ELF-1 (cell line): ENCODE results near the gene SEC23B.
"Not testable (repeated sequence)": the region's sequence is repeated elsewhere in the genome, so short reads cannot be mapped to it uniquely, and the experiment has no call there.

Experiments
- DNase-seq: peaks from one replicate; pipeline ENCODE4 v3.0.0-alpha.2; 2016; ENCODE audit warnings: low read depth, low spot score

SEC23B gene

GRCh38 chr20:18507218-18508191 lies at the start of gene SEC23B:
TSS of gene SEC23B (plus strand) at chr20:18507940. CDS start at chr20:18510836, 2,896 bp downstream.
- peak; percentile 99 for DNase-seq

DNA sequence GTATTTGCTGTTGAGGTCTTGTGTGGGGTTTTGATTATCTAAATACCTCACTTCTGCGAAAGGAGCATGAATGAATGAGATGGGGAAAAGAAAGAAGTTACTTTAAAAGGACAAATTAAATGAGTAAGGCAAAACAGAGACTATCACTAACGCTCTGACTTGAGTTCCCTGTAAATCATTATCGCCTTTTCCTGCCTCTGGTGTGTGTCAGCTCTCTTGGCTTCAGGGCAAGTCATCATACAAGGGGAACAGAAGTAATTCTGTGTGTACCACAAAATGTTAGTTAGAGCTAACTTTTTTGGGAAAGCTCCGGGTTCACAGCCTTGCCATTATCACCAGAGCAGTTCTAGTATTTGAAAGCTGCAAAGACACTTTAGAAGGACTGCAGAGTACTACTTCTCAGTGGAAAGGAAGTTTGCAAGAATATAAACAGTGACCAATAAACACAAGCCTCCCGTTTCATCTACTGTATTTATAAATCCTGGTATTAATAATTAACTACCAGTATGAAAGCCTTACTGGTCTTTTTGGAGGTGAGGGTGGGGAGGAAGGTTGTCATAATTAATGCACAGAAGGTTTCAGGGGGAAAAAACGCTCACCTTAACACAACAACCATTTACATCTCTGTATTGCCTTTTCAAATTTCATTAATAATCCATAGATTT lies 42.1 kb upstream of the SEC23B start:
- no peak for DNase-seq

GRCh38 chr20:18466574-18466893 lies 41.2 kb upstream of the SEC23B start:
- no peak for DNase-seq

DNA sequence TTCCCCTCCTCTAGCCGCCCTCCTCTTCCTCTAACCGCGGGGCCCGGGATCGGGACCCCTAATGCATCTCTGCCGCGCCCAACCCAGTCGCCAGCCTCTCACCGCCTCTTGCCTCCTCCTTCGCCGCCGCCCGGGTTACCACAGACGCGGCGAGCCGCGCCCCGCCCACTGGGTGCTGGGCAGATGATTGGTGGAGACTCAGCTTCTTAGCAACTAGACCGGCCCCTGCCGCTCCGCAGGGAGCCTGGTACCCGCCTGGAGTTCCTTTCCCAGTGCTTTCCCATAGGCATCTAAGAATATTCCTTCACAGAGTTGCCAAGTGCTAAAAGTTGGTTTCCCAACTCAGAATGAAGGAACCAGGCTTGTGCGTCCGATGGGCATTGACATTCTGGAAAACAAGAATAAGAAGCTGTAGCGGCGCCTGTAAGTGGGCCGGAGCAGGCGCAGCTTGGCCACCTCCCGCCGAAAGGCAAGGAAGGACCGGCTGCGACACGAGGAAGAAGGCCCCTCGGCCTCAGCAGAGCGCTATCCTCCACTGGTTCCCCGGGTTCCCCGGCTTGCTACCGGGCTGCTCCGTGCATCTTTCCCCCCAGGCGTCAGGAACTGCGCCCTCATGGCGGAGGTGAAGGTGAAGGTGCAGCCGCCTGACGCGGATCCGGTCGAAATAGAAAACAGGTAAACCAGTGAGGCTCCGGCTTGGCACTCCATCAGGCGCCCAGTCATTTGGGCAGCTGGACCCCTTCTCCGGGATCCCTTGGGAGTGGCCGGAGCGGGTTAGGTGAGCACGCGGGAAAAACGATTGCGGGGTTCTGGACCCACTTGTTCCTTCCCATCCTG lies 40.6 kb upstream of the SEC23B start, which contains the start of the genes DZANK1 and POLR3F:
DZANK1 (minus strand) TSS at position 137 of the 837 bp plus-strand sequence. CDS start 1,672 bp downstream, outside the sequence.
POLR3F (plus strand) TSS at position 497 of the 837 bp plus-strand sequence; CDS start at position 614, 117 bp downstream.
- DNase-seq: peak; percentile 99

GRCh38 chr20:18477218-18477617 lies 30.5 kb upstream of the SEC23B start:
- DNase-seq: no peak

DNA sequence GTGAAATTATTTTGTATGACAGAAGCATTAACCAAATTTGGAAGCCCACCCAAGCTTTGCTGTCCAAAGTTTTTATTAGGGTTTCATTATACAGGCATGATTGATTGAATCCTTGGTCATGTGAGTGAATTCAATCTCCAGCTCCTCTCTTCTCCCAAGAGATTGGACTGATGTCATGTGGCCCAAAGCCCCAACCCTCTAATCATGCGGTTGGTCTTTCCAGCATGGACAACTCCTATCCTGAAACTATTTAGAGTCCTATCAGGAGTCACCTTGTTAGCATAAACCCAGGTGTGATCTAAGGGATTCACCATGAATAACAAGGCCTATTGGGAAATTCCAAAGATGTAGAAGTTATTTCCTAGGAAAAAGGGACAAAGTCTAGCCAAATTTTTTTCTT lies 29.9 kb upstream of the SEC23B start:
- DNase-seq: peak; percentile 14

GRCh38 chr20:18481596-18481995 lies 26.1 kb upstream of the SEC23B start:
- DNase-seq: no peak

GRCh38 chr20:18488301-18488700 lies 19.4 kb upstream of the SEC23B start:
- no peak for DNase-seq

- peak; percentile 12 for DNase-seq
Measured at GRCh38 chr20:18496042-18496441, 11.7 kb upstream of the SEC23B start.

GRCh38 chr20:18496740-18497592 lies 10.8 kb upstream of the SEC23B start, which contains the start of gene RBBP9:
TSS of gene RBBP9 (minus strand) at chr20:18497225. CDS start at chr20:18497167, 58 bp downstream.
- DNase-seq: peak; percentile 91

- DNase-seq: no peak
Measured at GRCh38 chr20:18497603-18498002, 10.1 kb upstream of the SEC23B start.

- not testable (repeated sequence) for DNase-seq
Measured at GRCh38 chr20:18501672-18502071, 6.1 kb upstream of the SEC23B start.

DNA sequence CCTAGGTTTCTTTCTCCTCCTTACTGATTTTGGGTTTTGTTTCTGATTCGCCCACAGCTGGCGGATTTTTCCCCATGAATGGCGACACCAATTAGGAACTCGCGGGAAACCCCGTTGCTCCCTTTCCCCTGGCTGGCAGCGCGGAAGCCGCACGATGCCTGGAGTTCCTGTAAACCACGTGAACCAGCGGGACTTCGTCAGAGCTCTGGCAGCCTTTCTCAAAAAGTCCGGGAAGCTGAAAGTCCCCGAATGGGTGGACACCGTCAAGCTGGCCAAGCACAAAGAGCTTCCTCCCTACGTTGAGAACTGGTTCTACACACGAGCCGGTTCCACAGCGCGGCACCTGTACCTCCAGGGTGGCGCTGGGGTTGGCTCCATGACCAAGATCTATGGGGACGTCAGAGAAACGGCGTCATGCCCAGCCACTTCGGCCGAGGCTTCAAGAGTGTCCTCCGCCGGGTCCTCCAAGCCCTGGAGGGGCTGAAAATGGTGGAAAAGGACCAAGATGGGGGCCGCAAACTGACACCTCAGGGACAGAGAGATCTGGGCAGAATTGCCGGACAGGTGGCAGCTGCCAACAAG lies 3.2 kb upstream of the SEC23B start:
- DNase-seq: peak; percentile 11

DNA sequence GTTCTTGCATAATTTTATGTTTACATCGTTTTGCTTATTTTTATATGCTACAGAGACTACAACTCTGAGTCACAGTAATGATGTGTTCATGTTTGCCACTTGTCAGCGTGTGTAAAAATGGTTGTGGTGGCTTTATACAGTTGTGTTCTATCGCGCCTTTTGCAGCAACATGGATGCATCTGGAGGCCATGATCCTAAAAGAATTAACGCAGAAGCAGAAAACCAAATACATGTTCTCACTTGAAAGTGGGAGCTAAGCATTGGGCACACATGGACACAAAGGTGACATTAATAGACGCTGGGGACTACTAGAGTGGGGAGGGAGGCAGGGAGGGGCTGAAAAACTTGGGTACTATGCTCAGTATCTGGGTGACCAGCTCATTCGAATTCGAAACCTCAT lies 996 bp upstream of the SEC23B start:
- no peak for DNase-seq

DNA sequence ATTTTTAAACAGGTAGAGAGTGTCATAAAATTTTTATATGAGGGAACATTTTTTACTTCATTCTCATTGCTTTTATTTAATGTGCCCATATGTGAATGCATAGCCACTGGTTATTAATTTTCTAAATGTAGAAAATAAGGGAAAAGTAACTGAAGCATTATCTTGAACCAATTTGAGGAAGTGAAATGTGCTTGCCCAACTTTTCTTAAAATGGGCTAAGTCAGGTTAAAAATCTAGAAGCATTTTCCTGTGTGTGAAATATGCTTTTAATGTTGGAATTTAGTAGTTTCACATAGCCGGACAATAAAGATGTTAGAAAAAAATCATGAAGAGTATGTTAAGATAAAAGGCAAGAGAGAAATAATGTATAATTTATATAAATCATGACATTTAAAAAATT lies 3.8 kb downstream of the SEC23B start:
- no peak for DNase-seq

DNA sequence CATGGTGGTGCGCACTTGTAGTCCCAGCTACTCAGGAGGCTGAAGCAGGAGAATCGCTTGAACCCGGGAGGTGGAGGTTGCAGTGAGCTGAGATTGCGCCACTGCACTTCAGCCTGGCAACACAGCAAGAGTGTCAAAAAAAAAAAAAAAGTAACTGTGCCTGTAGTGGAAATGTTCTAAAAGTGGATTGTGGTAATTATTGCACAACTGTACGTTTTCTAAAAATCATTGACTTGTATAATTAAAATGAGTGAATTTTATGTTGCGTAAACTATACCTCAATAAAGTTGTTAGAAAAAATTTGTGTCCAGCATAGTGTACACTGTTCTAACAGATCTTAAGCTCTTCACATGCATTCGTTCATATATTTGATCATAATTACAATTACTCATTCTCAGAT lies 5.5 kb downstream of the SEC23B start:
- DNase-seq: no peak

DNA sequence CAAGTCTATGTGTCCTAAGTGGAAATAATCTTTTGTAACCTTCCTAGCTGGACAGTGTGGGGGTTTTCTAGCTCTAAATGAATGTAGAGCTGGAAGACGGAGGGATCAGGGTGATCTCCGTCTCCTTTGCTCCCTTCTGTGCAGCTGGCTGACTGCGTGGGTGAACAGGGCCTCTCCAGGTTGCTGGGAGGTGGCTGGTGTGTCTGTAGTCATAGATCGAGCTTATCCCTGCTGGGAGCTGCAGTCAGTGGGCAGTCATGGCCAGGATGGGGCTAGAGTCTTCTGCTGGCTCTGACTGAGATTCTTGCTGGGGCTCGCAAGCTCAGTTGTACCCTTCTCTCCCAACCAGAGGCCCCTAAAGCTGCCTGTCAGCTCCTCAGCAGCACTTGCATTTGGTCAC lies 6.4 kb downstream of the SEC23B start:
- DNase-seq: no peak

- DNase-seq: no peak
Measured at GRCh38 chr20:18515973-18516372, 8.2 kb downstream of the SEC23B start.

DNA sequence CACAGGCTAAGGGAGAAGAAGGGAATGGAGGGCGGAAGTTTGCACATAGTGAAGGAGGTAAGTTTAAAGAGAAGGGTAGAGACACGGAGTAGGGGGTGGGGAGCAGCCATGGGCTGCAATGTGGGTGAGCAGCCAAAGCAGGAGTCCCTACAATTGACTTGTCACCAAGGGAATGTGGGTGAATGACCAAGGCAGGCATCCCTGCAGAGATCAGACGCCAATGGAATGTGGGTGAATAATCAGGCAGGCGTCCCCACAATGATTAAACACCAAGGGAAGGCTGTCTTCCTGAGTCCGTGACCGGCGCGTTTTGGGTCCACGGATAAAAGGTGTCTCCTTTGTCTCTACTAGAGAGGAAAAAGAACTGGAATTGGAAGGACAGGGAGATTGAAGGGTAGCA lies 14.3 kb downstream of the SEC23B start:
- not testable (repeated sequence) for DNase-seq

DNA sequence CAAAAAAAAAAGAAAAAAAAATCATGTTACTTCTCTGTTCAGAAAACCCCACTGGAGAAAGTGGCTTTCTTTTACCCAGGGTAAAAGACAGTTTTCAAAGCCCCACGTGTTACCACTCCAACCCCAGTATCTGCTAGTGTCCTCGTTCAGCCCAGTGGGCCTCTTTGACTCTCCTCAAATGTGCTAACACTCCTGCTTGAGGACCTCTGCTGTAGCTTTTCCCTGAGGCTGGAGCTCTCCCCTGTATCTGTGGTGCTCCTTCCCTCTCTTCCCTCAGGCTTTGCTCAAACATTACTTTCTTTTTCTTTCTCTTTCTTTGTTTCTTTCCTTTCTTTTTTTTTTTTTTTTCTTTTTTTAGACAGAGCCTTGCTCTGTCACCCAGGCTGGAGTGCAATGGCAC lies 15.3 kb downstream of the SEC23B start:
- DNase-seq: no peak
